HG03460 (cell line): ENCODE results near the gene AGAP1.

ENCODE experiments used
- ATAC-seq: cut with Tn5 transposase; IDR thresholded peaks from one replicate; pipeline ENCODE4 v1.9.1; 2021; ENCODE audit not compliant: unreplicated experiment

The AGAP1 gene

DNA sequence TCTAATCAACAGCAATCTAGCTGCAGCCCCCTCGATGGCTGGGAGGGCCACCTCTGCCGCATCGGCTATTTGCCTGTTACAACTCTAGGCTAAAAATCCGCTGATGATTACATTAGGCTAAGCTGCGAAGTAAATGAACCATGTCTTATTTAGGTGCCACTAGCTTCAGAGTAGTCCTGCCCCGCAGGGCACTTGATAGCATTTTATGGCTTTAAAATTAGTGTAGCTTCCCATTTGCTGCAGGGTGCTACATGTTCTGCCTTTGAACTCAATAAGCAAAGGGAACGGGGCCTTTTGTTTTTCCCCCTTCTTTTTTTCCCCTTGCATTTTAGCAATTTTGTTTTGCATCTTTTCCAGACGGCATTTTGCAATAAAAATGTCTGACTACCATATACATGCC is 404.1 kb downstream of the AGAP1 start:
- ATAC-seq = no peak

DNA sequence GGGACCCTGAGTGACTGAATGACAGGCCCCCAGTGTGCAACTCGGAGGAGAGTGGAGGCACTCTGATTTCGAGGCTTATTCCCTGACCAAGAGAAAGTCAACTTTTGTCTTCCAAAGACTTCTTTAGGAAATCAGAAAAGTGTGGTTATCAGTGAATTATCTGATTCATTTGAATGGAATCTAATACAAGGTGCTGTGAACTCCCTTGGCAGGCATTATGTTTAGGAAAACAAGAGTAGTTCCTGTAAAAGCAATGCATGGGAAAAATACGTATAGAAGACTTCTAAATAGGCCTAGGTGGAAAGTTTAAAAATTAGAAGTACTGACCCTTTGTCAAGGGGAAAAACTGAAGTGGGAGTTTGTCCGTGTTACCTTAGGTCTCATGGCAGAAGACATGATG is 404.9 kb downstream of the AGAP1 start:
- ATAC-seq = no peak

DNA sequence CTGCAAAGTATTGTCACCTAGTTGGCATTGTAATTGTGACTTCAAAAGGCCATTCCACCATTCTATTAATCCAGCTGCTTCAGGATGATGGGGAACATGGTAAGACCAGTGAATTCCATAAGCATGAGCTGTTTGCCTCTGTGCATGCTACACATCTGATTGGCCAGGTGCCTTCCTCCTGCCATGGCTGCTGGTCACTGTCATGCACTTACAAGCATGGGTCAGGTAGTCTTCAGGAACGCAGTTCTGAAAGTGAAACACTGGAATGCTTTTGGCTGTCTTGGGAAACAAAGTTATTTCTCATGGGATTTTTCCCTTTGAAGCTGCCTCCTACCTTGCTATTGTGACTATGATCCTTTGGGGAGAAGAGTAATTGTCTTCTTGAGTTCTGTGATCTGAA is 406.8 kb downstream of the AGAP1 start:
- no peak for ATAC-seq

DNA sequence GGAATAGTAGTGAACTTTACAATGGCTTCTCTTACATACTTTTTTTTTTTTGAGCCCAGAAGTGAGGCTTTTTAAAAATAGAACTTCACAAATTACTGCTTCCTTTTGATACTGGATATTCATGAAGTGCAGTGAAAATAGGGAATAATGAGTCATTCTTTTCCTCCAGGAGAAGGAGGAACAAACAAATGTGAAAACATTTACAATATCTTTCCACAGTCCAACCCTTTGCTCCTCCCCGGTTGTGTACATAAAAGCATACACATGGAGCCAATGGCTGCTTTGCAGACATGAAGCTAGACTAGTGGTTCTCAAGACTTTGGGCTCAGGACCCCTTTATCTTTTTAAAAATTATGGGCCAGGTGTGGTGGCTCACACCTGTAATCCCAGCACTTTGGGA is 407.4 kb downstream of the AGAP1 start:
- ATAC-seq = no peak

DNA sequence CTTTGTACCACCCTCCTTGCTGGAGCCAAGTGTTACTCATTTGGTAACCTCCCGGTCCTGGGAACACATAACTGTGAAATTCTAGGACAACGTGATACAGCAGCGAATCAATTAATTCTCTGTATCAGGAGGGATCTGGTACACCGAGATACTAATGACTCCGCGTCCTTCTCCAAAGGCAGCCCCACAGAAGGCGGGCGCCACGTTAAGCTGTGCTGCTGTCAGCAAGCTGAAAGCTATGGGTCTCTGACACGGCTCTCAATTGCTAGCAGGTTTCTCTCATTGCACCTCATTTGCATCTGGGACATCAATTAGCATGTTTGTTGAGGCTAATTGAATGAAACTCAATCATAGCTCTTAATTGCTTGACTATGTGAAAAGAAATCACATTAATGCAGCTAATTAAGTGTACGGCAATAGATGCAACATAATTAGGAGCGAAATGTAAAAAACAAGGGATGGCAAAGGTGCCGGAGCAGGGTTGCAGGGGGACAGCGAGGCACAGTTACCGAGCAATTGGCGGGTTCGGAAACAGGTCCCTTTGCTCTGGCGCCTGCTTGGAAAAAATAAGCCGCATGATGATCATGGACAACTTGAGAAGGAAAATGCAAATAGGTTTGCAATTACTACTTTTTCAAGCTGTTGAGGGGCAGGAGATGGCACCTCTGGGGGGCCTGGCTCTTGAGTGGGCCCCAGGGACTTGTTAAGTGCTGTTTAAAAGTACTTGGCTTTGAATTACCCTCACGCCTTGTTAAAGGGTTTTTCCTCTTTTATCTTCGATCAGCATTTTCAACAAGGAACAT is 410.1 kb downstream of the AGAP1 start:
- ATAC-seq = no peak

DNA sequence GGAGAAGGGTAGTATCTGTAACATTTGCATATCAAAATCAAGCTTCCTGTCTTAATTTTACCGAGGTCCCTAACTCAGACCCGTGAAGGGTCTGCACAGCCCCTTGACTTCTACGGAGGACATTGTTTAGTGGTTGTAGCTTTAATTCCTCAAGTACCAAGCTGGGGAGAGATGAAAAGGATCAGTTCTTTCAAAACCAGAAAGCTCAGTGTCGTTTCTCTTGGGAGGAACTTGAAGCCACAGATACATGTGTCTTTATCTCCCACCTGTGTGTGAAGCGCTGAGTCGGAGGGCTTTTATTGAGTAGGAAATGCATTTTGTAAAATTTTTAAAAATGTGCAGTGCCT is 410.7 kb downstream of the AGAP1 start:
- no peak for ATAC-seq

DNA sequence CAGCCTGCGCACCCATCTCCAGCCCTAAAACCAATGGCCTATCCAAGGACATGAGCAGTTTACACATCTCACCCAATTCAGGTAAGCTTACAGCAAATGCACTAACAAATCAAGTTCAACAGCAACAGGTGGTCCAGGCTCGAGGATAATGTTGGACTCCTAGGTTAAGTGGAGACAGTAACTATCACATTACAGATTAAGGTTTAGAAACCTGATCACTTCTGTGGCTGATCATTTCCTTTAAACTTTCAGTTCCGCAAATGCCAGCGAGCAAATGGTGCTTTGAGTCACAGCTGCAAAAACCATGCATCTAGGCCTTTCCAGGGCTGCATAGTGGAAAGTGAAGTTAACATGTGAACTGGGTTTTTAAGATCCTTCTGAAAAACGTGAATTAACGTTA is 415.0 kb downstream of the AGAP1 start:
- ATAC-seq = no peak

DNA sequence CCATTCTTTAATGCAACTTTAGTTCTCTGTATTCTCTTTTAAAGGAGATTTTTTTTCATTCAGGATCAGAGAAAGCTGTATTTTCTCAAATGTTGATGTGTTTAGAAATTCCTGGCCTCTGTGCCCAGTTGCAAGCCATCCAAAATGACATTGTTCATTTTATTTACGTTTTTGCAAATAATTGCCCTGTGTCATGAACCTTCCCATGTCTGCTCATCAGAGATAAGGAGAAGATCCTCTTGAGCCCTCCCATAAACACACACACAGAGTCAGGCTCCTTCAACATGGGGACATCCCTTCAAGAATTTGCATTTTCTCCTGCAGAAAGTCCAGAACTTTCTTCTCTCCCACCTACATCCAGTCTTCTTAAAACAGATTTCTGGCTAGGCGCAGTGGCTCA is 415.5 kb downstream of the AGAP1 start:
- ATAC-seq = no peak

DNA sequence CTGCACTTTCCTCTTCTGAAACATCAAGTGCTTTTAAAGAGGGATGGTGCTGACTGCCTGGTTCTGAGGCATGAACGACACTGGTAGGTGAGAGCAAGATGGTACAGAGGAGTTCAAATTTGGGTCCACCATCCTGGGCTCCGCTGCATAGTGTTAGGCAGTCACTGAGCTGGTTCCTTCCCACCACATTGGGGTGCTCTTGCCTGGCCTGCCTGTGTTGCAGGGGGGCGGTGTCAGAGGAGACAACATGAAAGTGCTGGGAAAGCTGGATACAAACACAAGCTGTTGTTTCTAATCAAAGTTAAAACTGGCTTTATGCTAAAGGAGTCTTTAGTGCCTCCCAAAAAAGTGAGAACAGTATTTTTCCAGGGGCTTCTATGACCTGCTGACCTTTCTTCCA is 416.2 kb downstream of the AGAP1 start:
- no peak for ATAC-seq

DNA sequence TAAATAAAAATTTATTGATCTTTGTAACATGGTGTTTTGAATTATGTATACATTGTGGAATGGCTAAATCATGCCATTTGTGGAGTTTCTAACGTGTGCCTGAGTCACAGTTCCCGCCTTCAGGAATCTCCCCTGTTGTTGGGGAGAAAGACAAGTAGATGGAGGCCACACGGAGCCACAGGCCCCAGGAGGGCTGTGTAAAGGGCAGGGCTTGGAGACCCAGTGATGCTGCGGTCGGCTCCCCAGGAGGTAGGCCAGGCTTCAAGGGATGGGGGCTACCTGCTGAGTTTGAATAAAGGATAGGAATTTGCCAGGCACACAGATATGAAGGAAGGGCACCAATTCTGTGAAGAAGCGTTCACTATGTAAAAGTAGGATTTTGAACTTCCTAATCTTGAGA is 417.3 kb downstream of the AGAP1 start:
- ATAC-seq = no peak

DNA sequence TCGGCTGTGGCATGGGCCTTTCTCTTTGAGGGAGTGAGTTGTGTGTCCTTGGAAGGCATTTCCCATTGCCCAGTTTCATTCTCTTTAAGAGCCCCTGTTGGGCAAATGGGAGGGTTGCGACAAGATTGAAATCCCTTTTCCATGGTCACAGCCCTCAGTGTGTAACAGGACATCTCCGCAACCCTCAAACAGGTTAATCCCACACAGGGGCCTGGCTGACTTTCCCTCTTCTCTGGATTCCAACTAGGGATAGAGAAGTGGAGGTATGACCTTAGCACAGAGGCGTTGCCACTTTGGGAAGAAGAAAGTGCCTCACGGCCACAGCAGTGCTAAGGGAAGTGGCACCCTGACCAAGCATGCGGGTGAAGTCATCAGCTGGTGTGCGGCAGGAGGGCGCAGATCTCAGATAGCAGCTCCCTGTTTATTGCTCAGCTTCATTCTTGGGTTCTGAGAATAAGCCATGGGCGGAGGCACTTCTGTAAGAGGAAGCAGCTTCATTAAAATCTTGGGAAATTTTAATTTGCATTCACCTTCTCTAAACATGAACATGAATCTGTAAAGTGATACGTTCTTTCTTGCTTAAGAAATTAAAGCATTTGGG is 417.9 kb downstream of the AGAP1 start:
- ATAC-seq = no peak

DNA sequence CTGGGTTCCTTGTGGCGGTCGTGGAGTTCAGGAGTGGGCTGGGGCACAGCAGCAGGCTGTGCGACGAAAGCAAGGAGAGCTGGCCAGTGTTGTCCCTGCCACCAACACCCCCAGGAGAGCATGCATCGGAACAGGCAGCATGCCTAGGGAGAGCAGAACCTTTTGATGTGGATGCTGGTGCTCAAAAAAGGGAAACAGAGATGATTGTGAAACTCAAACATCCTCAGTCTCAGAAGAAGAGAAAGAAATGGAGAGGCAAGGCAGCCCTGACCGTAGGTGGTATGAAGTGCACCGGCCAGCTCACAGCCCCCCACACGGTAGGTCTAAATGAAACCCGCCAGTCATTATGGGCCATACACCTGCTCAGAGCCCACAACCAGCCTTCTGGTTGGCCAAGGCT is 420.9 kb downstream of the AGAP1 start:
- no peak for ATAC-seq

DNA sequence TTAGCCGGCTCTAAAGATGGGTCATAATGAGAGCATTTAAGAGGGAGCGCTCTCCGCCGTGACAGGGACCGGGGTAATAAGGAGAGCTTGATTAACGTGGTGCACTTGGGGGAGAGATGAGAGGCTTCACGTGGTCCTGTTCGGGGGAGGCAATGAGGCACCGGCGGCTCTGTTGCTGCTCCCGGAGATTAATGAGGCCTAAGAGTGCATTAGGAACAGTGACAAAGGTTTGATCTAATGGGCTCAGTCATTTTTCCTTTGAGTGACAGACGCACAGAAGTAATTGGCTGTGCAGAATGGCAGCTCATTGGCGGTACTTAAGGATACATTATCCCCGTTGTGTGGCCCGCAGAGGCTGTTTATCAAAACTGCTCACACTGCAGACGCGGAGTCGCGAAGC is 423.7 kb downstream of the AGAP1 start:
- ATAC-seq = no peak

DNA sequence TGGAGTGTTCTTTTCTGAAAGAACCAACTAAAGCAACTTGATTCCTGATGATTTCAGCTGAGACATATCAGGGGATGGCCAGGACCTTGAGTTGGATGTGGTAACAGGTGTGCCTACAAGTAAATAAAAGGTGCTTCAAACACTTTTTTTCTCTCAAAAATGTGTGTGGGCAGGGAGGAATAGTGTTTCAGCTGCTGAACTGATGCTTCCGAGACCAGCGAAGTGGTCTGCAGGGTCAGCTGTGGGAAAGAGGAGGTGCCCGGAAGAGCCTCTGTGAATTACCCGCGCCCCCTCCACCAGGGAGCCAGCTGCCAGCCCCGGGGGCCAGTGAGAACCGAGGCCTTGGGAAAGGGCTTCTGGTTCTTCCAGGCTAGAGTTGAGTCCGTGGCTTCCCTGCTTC is 425.0 kb downstream of the AGAP1 start:
- no peak for ATAC-seq

DNA sequence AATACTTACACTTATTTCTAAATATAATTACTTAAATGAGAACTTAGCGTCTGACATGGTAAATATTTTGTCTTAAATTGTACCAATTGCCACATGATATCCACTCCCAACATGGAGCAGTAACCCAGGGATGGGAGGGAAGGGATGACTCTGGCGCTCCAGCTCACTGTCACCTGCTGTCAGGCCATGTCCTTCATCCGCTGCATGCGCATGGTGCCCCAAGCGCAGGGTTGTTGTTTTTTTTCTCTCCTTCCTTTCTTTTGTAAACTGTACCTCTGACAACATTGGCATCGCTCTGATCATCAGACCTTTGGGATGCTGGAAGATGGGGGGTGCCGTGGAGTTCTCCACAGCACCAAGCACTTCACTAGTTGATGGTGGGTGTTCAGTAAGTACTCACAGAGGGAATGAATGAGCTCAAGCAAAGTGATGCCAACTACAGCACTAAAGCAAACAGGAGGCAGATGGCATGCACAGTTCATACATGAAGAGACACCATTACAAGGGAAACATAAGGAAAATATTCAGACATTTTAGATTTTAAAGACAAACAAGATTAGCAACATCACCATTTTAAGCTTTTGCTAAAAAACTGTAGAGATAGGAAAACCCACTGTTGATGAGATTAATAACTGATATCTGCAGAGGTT is 426.5 kb downstream of the AGAP1 start:
- ATAC-seq = no peak

DNA sequence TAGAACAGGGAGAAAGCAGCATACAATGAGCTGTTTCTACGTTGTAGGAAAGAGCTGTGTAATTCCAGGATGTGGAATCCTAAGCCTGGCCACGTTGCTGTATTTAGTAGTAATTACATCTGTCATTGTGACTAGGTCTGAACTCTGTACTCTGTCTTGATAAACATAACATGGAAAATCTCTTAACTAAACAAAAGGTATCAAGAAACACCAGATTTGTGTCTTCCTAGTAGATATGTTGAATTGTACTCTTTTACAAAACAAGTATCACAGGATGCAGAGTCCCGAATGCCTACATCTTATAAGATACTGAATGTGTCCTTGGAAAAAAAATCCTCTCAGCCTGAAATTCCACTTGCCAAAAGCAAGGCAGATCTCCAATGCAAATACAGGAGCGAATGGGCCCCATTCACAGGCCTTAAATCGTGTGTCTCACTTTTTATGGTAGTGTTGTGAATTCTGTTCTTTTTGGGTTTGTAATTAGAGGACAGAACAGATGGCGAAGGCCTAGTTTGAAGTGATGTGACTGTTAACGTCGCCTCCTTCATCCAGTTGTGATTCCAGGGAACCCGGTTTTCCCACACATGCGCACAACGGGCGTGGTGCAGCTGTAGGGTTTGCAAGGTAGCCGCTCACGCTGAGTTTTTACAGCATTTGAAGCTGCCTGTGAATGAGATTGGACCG is 427.8 kb downstream of the AGAP1 start:
- no peak for ATAC-seq

DNA sequence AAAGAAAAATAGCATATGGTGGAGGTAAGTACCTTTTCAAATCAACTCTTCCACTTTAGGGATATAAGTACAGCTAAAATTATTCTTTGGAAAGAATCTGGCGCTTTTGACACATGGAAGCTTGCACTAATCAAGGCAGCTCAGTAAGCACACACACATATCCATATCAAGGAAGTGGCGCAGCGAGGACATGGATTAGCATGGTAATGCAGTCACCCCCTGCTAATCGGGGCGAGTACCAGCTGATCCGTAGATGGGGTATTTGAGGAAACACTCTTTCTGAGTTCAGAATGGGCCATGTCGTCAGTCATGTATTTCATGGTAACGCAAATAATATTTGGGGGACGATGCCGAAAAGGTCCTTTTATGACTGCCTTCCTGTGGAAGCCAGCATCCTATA is 429.0 kb downstream of the AGAP1 start:
- ATAC-seq = no peak

DNA sequence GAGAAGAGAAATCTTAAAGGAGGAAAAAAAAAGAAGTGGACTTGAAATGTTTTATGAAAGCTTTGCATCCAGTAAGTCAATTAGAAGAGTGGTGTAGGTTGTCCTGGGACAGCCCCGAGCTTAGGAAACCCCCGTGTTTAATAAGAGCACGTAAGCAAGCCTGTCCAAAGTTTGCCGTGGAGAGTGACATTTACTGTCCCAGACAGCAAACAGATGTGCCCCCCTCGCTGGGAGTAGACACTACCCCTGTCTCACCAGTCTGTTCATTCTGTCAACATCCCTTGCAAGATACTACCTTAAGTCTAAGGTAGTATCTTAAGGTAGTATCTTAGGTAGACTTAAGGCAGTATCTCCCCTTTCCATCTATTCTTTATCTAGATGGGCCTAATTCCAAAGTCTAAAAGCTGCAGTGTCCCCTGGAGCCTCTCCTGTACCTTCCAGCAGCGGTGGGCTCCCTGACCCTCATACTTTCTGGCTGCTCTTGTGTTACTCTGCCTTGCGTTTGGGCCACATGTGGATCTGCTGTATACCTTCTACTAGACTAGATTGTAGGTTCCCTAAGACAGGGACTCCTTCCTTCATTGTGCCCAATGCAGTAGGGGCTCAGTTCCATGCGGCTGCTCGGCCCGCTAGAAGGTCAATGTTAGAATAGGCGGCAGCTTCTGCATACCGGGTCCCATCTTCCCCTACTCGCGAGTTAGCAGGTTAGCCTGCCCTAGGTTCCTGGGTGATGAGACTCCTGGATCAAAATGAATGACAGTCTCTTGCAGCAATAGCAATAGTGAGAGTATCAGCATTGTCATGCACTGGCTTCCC is 430.2 kb downstream of the AGAP1 start:
- ATAC-seq = no peak

DNA sequence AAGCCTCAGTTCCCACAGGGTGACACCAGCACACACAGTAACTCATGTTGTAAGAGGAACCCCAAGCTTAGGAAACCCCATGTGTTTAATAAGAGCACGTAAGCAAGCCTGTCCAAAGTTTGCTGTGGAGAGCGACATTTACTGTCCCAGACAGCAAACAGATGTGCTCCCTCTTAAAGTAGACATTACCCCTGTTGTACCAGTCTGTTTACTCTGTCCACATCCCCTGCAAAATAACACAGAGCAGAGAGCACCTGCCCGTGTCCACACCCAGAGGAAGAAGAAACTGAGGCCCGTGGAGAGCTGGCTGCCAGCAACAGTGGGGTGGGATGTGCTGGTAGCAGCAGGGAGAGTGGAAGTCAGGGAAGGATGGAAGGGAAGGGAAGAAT is 430.8 kb downstream of the AGAP1 start:
- ATAC-seq = no peak

DNA sequence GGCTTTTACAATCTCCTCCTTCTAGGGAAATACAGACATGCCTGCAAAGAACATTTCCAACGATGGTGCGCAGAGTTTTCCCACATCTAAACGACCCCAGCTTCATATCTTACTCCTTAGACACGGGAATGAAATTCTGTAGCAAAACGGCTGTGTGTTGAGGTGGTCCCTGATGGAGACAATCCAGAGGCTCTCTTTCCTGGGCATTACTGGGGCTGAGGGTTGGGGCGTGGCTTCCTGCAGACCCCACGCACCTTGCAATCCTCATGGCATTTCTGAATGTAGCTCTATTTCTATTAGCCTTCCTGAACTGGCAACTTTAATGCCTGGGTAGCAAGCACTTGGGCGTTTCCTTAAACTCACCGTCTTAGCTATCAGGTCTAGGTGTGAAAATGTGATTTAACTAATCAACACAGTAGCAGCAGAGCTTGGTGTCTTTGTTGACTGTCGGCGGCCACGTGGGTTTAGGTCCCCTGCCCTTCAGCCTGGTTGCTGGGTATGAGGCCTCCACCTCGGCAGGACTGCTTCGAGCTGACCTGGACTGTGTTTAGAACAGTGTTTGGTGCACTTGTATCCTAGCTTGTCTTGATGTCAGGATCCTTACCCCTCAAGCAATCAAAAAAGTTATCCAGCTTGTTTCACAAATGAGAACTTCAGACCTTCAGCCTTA is 431.5 kb downstream of the AGAP1 start:
- no peak for ATAC-seq

DNA sequence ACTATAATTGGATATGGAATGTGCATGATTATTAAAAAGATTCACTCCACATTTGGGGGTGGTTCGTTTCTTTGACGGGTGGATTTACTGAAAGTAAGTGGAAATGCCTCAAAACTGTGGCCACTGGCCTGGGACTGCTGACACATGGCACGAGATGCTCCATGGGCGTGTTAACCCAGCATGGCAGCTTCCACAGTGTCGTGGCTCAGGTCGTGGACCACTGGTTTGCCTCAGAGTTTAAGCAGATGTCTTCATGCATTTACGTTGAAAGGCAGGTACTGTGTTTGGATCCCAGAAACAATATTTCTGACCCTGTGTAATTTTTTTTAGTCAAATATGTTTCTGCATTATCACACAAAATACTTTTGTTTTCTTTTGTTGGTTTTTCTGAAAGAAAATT is 432.4 kb downstream of the AGAP1 start:
- no peak for ATAC-seq
